Ovary (tissue), 9 donors: ENCODE measurements around the gene PKD1L1. TPM values are rescaled to one million over a fixed set of nuclear protein-coding genes. Genes with fewer than 3 reads are reported as not detected.
"Not testable (repeated sequence)": the region's sequence is repeated elsewhere in the genome, so short reads cannot be mapped to it uniquely, and the experiment has no call there.

Experiments used
- DNase-seq, 5 donors: peaks; one replicate each; pipeline ENCODE4 v3.0.0-alpha.2; 2019 to 2020
- H3K27ac ChIP-seq, 2 donors: fragments of 200-600 bp; one replicate each; pipeline versions ENCODE4 v1.5.1 to v1.8.0; 2019 to 2022
- H3K27me3 ChIP-seq: fragments of 200-600 bp; one replicate; pipeline ENCODE4 v1.8.0; 2022
- H3K36me3 ChIP-seq: fragments of 200-600 bp; sonication (generic); one replicate; pipeline ENCODE4 v1.5.1; 2019
- H3K4me1 ChIP-seq: one replicate; pipeline ENCODE4 v1.8.1; 2013; ENCODE audit warnings: mild to moderate bottlenecking, moderate library complexity; ENCODE audit not compliant: insufficient read depth
- H3K4me3 ChIP-seq: fragments of 200-600 bp; sonication (generic); one replicate; pipeline ENCODE4 v1.5.1; 2017
- H3K9me3 ChIP-seq, 2 donors: fragments of 200-600 bp in 1 of 2; sonication (generic) in 1 of 2; one replicate each; pipeline versions ENCODE4 v1.5.1 to v1.8.1; 2013 to 2019; ENCODE audit warnings: mild to moderate bottlenecking in 1 of 2, moderate library complexity in 1 of 2
- EP300 ChIP-seq: sonication (generic); formaldehyde crosslinking; IDR thresholded peaks from one replicate; pipeline ENCODE4 v1.6.1; 2017; ENCODE audit warnings: antibody characterized with exemption
- POLR2A ChIP-seq: fragments of 450-650 bp; IDR thresholded peaks from one replicate; pipeline ENCODE4 v1.6.1; 2017; ENCODE audit warnings: antibody characterized with exemption, mild to moderate bottlenecking, moderate library complexity
- WGBS, 3 donors: extraction: QIAGEN DNeasy Blood & Tissue Kit in 1 of 3; methylation state at CpG; one replicate each; pipeline versions ENCODE4 v1.1.5 to v1.1.7; 2013 to 2017; 5-methylcytosine and 5-hydroxymethylcytosine counted together
- intact Hi-C, 4 donors: fragments of 100-400 bp; cut with DNase I; formaldehyde crosslinking; loops; one replicate each; pipeline versions ENCODE4 v1.11.0 to v1.15.1; 2022 to 2023
- polyA plus RNA-seq, 2 donors: library from polyadenylated mRNA; stranded (reverse); fragments of 200-250 nt in 1 of 2; fragments of 350-450 nt in 1 of 2; fragmentation: Illumina TruSeq in 1 of 2; extraction: RNeasy Lipid Tissue Mini Kit (QIAGEN cat#74804) in 1 of 2; gene quantifications; one replicate each; pipeline ENCODE4 v1.2.3, GENCODE V29; 2013 to 2014
- total RNA-seq, 7 donors: library from RNA; depleted of rRNA in 2 of 7; stranded (reverse); fragments of >200 nt in 2 of 7; fragmentation: NEBNext Ultra II Directional in 3 of 7; extraction: Animal tissue kit (Norgen Biotek cat#: 25700) in 3 of 7; gene quantifications; one replicate each; pipeline versions ENCODE4 v1.1.0 to v1.2.4, GENCODE V29; 2016 to 2023
- TF ChIP-seq, protein P1 (sequence below), 3 donors: fragments of 450-650 bp in 2 of 3; fragments of 200-600 bp in 1 of 3; IDR thresholded peaks; one replicate each; pipeline versions ENCODE4 v1.5.1 to v1.8.0; 2016 to 2022; ENCODE audit warnings: antibody characterized with exemption in 3 of 3, mild to moderate bottlenecking in 1 of 3
- donor health status: DM: no; HTN: no; CAD: no; lungs with moderate emphysema.
- donor health status: DM: no; HTN: no; CAD: no.
- donor health status: Bipolar disorder and iron deficiency.
- donor health status: DM: yes; HTN: yes; CAD: no.
- donor health status: DM: no; HTN: no; CAD: no.
- donor health status: DM: yes; HTN: yes; CAD: no.

The PKD1L1 gene
- total and polyA plus RNA-seq, 9 donors, result 0.11 to 0.48 (median 0.22) TPM

DNA sequence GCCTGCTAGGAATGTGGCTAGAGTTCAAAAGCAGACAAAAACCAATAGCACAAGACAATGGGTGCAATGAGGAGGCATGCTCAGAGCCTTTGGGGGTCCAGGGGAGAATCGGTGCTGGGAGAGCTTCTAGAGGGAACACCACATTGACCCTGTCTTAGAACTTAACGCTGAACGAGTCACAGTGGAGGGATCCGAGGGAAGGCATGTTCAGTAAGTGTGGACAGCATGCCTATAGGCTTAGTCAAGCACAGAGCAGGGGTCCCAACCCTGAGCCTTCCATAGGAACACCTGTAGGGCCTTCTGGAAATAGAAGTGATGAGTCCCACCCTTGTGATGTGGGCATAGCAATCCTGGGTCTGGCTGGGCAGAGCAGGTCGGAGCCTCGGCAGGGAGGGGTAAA lies 148.7 kb downstream of the PKD1L1 start:
- Histone ChIP-seq H3K4me3 (no peak overlapping the region), H3K27ac (no peak overlapping the region), H3K36me3 (no peaks in the 10 kb centered on the region), H3K27me3 (no peaks in the 10 kb centered on the region), H3K4me1 (no peaks in the 10 kb centered on the region), H3K9me3 (no peaks in the 10 kb centered on the region)
- no peak for DNase-seq
- 94 to 96% (median 96%) methylated on average over 6 of the region's 6 CpGs for WGBS, 3 donors
- intact Hi-C loops, result no loop called here
- TF ChIP-seq, protein P1, sequence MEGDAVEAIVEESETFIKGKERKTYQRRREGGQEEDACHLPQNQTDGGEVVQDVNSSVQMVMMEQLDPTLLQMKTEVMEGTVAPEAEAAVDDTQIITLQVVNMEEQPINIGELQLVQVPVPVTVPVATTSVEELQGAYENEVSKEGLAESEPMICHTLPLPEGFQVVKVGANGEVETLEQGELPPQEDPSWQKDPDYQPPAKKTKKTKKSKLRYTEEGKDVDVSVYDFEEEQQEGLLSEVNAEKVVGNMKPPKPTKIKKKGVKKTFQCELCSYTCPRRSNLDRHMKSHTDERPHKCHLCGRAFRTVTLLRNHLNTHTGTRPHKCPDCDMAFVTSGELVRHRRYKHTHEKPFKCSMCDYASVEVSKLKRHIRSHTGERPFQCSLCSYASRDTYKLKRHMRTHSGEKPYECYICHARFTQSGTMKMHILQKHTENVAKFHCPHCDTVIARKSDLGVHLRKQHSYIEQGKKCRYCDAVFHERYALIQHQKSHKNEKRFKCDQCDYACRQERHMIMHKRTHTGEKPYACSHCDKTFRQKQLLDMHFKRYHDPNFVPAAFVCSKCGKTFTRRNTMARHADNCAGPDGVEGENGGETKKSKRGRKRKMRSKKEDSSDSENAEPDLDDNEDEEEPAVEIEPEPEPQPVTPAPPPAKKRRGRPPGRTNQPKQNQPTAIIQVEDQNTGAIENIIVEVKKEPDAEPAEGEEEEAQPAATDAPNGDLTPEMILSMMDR (IDR thresholded peaks at IDR 0.05), result no peak
- no peak for TF ChIP-seq EP300
- TF ChIP-seq POLR2A, result no peak

DNA sequence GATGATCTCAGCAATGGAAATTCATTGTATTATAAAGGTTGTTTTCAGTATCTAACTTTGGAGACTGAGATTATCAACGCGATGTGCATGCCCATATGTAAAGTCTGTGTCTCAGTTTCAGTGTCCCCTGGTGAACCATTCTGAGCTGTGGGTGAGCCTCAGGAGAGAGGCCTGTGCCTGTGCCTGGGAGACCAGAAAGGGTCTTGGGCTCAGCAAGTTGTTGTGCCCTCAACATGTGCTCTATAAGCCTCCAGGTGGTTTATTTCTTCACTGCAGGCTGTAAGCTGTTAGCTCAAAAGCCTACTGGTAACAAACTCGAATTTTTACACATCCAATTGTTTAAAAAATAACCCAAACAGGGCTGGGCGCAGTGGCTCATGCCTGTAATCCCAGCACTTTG lies 151.9 kb downstream of the PKD1L1 start:
- intact Hi-C loops, result no loop called here
- no peaks in the 10 kb centered on the region for H3K27me3 ChIP-seq
- 43 to 59% (median 54%) methylated on average over 4 of the region's 4 CpGs for WGBS, 3 donors
- no peak overlapping the region for H3K4me3 ChIP-seq
- no peak for TF ChIP-seq EP300
- H3K27ac ChIP-seq, result no peak overlapping the region
- H3K36me3 ChIP-seq, result no peaks in the 10 kb centered on the region
- no peaks in the 10 kb centered on the region for H3K4me1 ChIP-seq
- no peak for DNase-seq
- no peaks in the 10 kb centered on the region for H3K9me3 ChIP-seq

DNA sequence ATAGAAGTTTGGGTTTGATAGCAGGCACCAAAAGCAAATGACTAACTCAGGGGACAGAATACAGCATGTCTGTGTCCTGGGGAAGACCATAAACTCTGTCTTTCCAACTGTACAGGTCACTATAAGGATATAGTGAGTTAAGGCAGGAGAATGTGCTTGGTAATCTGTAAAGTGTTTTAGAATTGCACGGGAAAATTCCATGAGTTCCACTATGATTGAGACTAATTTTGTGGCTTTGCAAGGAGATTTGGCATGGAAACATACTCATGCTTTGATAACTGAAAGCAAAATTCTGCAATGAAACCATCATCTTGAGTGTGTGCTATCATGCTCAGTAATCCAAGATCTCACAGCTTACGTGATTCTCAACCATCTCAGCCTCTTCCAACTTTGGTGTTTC lies 152.6 kb downstream of the PKD1L1 start:
- TF ChIP-seq, protein P1 (IDR thresholded peaks at IDR 0.05), result no peak
- TF ChIP-seq EP300, result no peak
- TF ChIP-seq POLR2A, result no peak
- no peaks in the 10 kb centered on the region for H3K9me3 ChIP-seq
- H3K36me3 ChIP-seq, result no peaks in the 10 kb centered on the region
- H3K27me3 ChIP-seq, result no peaks in the 10 kb centered on the region
- intact Hi-C loops, result no loop called here
- 35 to 57% (median 37%) methylated on average over 2 of the region's 2 CpGs for WGBS, 3 donors
- no peak overlapping the region for H3K27ac ChIP-seq
- DNase-seq, result no peak
- no peak overlapping the region for H3K4me3 ChIP-seq
- no peaks in the 10 kb centered on the region for H3K4me1 ChIP-seq

DNA sequence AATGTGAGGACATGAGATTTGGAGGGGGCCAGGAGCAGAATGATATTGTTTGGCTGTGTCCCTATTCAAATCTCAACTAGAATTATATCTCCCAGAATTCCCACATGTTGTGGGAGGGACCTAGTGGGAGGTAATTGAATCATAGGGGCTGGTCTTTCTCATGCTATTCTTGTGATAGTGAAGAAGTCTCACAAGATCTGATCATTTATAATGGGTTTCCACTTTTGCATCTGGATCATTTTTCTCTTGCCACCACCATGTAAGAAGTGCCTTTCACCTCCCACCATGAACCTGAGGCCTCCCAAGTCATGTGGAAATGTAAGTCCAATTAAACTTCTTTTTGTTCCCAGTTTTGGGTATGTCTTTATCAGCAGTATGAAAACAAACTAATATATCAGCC lies 153.1 kb downstream of the PKD1L1 start:
- H3K4me3 ChIP-seq, H3K9me3 ChIP-seq, H3K4me1 ChIP-seq, DNase-seq, intact Hi-C loops, H3K27ac ChIP-seq, H3K27me3 ChIP-seq, H3K36me3 ChIP-seq: not testable (repeated sequence)

DNA sequence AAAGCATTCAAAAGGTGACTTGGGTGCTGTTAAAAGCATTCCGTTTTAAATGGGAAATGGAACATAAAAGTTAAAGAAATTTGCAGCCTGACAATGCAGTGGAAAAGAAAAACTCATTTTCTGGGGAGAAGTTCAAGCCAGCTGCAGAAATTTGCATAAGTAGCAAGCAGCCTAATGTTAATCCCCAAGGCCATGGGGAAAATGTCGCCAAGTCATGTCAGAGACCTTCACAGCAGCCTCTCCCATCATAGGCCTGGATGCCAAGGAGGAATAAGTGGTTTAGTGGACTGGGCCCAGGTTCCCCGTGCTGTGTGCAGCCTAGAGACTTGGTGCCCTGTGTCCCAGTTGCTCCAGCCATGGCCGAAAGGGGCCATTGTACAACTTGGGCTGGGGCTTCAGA lies 154.2 kb downstream of the PKD1L1 start:
- no peak overlapping the region for H3K27ac ChIP-seq
- TF ChIP-seq EP300 (no peak), POLR2A (no peak)
- TF ChIP-seq, protein P1 (IDR thresholded peaks at IDR 0.05), result no peak
- no peaks in the 10 kb centered on the region for H3K27me3 ChIP-seq
- intact Hi-C loops, result no loop called here
- no peak overlapping the region for H3K4me3 ChIP-seq
- no peaks in the 10 kb centered on the region for H3K4me1 ChIP-seq
- H3K36me3 ChIP-seq, result no peaks in the 10 kb centered on the region
- H3K9me3 ChIP-seq, result no peaks in the 10 kb centered on the region
- WGBS, 3 donors, result 54 to 61% (median 57%) methylated on average over 4 of the region's 4 CpGs
- DNase-seq, result no peak

DNA sequence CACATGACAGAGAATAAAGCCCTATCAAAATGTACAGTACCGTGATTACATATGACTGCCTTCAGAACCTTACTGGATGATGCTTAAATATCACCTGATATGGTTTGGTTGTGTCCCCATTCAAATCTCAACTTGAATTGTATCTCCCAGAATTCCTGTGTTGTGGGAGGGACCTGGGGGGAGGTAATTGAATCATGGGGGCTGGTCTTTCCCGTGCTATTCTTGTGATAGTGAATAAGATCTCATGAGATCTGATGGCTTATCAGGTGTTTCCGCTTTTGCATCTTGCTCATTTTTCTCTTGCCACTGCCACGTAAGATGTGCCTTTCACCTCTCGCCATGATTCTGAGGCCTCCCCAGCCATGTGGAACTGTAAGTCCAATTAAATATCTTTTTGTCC lies 155.1 kb downstream of the PKD1L1 start:
- H3K4me1 ChIP-seq, H3K36me3 ChIP-seq, H3K4me3 ChIP-seq, H3K27me3 ChIP-seq, DNase-seq, H3K9me3 ChIP-seq, intact Hi-C loops, H3K27ac ChIP-seq: not testable (repeated sequence)
- WGBS, 3 donors, result 55 to 76% (median 57%) methylated on average over 5 of the region's 5 CpGs
